GM21723 (cell line): Measurements from ENCODE around the gene HOXA10.

Experiments
- ATAC-seq: cut with Tn5 transposase; IDR thresholded peaks from one replicate; pipeline ENCODE4 v1.9.1; 2021; ENCODE audit warnings: mild to moderate bottlenecking, moderate library complexity; ENCODE audit not compliant: unreplicated experiment

The HOXA10 gene

DNA sequence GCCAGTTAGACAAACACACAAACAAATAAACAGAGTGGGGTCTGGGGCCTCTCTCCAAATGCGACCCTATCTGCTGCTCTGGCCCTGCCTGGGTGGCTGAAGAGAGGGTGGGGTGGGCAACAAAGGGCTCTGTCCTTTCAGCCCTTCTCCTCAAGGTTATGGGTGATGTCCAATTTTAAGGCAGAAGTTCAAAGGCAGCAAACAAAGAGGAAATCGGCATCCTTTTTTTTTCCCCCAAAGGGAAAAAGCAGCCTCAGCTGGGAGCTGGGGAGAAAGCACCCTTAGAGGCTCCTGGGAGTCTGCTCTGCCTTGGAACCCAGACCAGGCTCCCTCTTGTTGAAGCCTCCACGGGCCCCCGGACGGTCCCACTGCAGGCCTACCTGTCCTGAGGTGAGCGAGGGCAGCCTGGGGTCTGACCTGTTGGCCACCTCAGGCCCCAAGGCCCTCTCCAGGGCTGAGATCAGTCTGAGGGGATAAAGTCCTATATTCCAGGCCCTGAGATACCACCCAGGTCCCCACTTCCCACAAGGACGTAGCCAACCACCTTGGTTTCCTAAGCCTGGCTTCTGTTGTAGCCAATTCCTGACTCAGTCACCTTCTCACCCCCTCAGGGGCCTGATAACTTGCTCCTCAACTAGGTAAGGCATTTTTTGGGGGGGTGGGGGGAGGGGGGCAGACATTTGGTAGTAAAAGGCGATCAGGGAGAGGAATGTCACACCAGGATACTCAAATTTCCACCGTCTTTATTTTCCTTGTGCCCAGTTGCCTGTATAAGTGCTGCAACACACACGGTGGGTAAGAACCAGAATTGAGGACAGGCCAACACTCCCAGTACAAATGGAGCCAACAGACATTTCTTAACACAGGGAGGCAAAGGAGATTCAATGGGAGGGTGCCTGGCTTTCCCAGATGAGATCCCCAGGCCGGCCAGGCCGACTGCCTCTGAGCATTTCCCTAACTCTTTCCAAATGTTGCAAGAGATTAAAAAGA lies 6.6 kb upstream of the HOXA10 start:
- no peak for ATAC-seq

DNA sequence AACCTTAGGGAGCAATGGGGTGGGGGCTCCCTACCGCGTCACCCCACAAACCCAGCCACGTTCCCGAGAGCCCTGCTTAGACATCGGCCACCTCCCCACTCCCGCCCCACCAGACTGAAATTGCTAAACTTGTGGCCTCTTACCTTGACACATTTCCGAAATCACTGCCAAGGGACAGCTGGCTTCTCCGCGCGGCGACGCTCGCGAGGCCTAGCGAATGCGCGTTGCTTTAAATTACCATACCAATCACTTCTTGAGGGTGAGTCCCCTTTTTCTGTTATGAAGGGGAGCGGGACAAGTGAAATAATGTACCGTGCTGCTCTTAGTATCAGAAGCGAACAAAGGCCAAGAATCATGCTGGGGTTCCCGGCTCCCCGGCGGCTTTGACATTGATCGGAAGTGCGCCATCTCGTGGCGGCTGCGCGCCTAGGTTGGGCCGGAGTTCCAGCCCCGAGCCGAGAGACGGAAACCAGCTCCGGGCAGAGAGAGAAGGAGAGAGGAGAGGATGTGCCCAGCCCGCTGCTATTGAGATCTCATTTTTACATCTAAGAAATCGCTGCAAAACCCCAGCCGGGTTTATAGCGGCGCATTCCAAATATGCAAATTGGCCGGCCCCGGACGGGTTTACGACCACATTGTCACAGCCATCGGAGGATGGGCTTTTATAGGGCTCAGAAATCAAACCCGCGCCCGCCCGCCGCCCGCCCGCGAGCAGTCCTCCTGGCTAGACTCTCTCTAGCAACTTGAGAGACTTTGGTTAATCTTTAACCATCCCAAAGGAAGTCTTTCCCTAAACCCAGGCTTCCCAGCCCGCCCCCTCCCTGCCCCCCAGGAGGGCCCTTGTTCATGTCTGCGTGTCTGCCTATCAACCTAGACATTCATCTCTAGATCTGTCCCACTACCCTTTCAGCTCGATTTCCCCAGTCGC lies 5.6 kb upstream of the HOXA10 start:
- no peak for ATAC-seq

DNA sequence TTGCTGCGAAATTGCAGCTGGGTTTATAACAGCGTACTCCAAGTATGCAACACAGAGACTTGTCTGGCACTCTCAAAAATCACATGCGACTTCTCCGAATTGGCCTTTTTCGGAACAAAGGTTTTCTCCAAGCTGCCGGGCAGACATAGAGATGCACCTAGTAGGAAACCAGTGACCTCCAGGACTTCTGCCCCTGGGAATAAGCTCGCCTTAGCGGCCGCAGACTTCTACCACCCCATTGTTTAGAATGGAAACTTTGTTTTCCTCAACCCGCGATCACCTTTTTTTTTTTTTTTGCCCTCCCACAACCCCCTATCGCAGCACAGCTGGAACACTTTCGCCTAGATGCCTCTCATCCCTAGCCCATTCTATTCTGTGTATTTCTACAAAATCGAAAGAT lies 4.9 kb upstream of the HOXA10 start:
- ATAC-seq: no peak

DNA sequence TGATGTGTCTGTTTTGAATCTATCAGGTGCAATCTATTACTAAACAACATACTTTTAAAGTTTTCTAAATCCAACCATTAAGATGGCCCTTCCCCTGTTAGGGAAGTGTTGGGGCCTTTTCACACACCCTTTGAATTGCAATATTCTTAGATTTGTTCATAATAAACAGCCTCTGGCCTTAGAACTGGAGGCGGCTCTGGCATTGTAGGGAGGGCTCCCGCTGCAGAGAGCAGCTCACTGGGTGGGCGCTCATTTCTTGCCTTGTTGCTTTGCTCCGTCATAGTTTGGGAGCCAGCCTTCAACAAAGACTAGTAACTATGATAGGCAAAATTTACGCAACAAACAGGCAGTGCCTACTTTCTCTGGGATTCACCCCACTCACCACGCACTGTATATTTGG lies 4.2 kb upstream of the HOXA10 start:
- no peak for ATAC-seq

DNA sequence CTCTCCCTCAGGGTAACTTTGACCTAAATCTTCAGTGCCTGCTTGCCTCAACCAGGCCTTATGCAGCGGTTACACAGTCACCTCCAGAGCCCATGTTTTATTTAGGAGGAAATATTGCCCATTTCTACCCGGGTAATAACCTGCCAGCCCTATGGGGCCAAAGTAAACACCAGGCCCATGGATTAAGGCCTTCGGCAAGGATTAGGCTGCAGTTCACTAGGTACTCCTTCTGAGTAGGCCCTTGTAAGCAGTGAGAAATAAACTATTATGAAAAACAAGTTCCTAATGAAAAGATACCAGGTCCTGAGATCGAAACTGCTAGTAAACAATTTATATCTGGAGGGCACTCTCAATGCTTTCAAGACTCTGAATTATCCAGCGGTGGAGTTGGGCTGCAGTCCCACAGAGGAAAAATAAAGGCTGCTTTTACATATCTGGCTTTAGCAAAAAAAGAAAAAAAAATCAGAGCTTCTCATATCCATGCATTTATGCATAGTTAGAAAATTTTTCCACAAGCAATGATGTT lies 3.7 kb upstream of the HOXA10 start:
- ATAC-seq: no peak

DNA sequence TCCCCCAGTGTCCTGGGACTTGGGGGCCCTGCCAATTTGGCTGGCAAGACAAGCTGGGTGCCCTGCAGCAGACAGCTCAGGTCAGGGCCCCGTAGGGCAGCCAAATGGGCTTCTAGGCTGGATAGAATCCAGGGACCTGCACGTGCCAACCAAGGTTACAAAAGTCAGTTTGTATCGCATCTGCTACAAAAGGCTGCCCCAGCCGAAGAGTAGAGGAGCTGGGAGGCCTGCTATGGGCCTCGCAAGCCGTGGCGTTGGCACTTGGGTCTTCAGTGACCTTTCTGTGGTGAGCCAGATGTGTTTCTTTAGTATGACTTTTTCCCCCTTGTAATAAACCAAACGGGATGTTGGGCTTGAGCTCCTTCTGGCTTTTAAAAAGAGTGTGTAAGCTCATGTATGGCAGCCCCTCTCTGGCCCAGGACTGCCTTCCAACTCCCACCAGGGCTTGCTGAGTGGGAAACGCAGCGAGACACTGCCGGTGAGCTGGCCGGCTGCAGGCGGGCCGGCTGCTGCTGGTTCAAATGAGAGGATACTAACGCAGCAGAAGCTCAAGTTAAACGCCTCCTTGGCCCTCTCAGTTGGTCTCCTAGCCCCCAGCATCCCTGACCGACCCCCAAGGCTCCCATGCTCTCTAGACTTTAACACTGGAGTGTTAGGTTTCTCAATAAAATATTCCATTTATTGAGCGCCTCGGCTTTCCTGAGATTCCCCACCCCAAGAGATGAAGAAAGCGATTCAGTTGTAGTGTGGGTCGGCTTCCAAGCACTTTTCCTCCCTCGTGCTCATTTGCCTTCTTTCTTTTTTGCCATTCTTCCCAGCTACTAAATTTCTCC lies 3.1 kb upstream of the HOXA10 start:
- ATAC-seq: no peak

DNA sequence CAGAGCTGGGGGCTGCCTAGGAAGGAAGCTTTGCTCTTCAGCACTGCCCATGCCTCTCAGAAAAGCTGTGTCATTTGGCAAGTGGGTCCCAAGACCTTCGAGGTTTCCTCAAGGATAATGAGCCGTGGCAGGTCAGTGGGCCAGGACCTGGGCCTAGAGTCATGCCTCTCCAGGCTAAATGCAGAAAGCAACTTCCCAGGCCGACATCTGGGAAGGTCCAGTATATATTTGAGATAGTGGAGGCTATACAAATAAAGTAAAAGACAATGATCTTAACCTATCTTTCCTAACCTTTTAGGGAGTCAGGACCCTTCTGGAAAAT lies 2.4 kb upstream of the HOXA10 start:
- no peak for ATAC-seq

DNA sequence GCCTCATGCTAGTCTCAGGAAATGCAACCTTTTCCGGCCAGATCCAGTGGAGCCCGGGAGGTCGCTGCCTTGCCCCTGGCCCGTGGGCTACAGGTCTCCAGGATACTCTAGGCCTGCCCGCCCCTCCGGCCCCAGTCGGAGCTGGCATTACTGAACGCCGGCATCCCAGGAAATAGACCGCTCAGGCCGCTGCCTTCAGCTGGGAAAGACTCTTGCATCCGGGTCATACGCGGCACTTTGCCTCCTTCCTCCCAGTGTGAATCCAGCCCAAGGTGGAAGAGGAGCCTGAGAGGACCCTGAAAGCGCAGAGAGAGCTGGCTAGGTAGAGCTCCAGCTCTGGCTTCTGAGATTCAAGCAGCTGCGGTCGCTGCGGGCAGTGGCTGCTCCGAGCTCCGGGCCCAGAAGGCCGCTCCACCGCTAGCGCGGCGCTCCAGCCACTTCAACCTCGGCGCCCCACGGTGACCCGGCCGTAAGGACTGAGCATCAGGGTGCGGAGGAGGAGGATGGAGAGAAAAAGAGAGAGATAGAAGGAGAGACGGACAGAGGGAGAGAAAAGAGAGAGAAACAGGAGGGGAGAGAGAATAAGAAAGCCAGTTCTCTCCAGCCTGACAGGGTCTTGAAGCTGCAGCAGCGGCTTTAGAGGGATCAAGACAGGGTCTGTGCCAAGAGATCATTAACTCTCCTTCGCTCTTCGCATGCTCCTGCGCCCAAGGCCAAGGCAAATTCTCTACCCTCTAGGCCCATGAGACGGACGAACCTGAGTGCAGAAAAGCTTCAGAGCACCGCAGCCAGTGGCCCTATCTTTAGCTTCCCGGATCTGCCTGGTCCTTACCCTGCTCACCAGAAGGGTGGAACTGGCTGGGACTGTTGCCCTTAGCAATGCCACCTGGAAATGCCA lies 1.8 kb upstream of the HOXA10 start:
- no peak for ATAC-seq

DNA sequence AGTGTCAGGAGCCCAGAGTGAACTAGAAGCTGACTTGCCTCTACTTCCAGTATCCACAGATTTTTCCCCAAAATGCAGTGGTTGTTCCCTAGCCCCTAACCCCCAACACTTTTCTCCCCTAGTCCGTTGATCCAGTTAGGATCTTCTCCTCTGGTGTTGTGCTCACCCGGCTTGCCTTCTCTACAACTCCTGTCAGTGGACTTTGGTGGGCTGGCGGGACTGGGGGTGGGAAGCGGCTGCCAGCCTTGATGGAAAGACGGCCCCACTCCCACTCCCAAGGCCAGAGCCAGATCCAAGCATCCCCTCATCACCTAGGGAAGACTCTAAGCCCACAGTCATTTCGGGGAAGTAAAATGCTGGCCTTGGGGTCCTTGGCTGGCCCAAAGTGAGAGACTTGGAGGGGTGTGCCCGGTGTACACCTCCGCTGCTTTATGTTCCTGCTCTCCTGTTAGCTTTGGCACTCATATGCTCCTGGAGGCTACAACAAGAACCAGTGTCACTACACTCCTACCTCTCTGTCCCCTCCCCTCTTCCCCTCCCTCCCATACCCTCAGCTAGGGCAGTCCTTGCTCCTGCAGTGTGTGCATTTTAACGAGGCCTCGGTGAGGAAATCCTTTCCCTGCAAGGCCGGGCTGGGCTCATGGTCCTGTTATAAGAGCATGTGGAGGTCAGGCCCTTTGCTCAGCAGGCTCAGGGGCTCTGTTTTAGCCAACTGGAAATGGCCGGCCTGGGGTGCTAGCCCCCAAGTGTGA lies 930 bp upstream of the HOXA10 start:
- no peak for ATAC-seq

DNA sequence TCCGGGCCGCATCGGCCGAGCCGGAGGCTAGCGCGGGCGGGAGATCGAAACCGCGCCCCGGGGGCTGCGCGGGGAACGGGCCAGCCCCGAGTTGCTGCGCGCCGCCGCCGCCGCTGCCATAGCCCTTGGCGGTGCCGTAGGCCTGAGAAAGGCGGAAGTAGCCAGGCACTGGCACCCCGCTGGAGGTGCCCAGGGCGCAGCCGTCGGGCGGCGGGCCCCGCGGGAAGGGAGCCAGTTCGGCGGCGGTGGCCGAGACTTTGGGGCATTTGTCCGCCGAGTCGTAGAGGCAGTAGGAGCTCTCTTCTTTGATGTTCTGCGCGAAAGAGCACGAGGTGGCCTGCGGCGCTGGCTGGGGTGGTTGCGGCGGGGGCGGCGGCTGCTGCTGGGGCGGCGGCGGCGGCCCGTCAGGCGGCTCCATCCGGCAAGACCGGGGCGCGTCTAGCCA lies 587 bp downstream of the HOXA10 start:
- ATAC-seq: no peak

DNA sequence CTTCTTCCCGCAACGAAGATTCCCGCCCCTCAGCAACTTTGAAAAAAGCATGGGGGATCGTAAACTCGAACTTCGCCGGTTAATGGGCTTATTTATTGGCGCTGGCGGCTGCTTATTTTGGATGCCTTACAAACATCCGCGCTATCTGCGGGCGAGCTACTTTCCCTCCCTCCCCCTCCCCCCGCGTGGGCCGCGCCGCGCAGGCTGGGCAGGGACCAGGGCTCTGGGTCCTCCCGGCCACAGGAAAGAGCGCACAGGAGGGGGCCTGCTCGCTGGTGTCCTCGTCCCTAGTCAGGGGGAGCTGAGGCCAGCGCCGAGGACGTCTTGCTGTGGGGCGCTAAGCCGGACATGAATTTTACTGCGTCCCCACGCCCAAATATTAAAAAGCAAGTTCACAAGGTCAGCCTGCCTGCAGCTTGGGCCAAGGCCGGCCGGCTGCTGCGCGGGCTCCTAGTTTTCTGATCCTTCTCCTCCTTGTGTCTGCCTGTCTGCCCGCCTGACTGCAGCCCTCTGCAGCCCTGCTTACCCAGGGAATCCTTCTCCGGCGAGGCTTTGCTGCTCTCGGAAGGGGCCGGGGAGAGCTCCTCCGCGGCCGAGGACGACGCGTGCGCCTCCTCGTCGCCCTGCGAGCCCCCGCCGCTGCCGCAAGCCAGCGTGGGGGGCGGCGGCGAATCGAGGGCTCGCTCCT lies 1.2 kb downstream of the HOXA10 start:
- no peak for ATAC-seq

DNA sequence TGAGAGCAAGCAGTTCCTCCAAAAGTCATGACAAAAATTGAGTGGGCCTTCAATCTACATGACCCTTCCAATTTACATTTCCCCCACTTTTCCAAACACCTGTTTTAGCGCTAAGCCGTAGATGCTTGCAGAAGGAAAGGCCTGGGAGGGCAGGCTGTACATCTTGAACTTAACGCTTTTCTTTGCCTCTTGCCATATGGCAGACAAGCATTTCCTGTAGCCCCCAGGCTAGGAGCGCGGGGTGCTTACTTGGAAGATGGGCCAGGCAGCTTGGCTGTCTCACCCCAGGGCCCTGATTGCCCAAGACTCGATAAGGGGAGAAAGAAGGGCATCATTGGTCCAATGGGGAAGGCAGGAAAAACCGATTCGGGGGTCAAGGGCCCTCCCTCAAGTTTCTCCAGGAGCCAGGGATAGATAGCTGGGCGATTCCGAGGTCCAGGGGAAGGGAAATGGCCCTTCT lies 1.8 kb downstream of the HOXA10 start:
- ATAC-seq: no peak

DNA sequence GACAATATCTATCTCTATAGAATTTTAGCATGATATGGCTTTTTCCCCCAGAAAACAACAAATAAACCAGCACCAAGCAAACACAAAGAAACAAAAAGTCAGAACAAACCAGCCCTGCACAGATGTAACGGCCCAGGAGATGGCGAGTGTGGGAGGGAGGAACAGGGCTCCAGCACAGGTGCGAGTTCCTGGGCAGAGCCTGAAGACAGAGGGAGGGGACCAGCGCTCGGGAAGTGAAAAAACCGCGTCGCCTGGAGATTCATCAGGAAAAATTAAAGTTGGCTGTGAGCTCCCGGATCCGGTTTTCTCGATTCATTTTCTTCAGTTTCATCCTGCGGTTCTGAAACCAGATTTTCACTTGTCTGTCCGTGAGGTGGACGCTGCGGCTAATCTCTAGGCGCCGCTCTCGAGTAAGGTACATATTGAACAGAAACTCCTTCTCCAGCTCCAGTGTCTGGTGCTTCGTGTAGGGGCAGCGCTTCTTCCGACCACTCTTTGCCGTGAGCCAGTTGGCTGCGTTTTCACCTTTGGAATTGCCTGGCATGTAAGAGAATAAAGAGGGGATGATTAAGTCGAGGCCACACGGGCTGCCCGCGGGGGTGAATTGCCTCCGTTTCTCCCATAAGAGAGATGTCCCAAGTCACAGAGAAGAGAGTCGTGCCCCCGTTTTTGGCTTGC lies 2.3 kb downstream of the HOXA10 start:
- ATAC-seq: no peak

DNA sequence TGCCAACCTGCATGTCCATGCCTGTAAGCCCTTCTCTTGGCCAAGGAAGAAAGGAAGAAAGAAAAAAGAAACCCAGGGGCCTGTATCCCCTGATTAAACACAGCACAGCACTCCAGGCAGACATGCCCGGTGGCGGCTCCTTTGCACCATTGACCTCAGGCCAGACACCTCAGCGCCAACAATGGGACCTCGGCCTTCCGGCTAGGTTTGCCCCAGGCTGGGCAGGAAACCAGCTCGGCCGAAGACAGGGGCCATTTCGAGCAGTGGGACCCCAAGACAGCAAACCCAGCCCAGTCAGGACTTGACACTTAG lies 2.8 kb downstream of the HOXA10 start:
- no peak for ATAC-seq

DNA sequence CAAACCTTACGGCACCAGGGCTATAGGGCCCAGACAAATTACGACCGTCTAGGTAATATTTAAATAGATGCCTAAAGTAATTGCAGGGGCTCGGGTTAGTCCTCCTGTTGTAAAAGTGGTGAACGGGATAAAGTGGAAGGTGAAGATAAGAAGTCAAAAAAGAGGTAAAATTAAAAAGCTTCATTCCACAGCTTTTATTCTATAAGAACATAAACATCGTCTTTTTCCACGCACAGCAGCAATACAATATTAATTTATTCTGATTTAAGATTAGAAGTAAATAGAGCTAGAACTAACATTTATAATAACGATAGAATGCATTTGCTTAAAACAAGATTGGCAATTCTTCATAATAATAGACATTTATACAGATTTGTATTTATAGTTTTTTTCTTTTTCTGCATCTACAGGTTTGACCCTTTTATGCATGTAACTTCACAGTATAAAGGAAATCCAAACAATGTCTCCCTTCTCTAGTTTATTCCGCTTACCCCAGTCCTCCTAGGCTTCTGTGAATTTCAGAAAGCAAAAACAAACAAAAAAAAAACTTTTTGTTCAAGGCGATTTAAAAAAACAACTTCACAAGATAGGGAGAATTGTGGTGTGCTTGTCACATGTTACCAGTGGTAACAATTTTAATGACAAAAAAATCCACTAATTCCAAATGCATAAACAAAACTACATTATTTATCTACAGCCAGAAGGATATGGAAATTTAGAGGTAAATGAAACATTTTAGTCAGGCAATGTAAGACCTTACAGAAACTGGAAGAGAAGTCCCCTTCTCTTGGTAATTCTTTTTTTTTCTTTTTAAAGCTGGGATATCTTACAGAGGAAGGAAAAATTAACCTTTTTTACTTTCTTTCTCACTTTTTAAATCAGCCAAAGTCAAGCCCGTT lies 3.4 kb downstream of the HOXA10 start:
- no peak for ATAC-seq

DNA sequence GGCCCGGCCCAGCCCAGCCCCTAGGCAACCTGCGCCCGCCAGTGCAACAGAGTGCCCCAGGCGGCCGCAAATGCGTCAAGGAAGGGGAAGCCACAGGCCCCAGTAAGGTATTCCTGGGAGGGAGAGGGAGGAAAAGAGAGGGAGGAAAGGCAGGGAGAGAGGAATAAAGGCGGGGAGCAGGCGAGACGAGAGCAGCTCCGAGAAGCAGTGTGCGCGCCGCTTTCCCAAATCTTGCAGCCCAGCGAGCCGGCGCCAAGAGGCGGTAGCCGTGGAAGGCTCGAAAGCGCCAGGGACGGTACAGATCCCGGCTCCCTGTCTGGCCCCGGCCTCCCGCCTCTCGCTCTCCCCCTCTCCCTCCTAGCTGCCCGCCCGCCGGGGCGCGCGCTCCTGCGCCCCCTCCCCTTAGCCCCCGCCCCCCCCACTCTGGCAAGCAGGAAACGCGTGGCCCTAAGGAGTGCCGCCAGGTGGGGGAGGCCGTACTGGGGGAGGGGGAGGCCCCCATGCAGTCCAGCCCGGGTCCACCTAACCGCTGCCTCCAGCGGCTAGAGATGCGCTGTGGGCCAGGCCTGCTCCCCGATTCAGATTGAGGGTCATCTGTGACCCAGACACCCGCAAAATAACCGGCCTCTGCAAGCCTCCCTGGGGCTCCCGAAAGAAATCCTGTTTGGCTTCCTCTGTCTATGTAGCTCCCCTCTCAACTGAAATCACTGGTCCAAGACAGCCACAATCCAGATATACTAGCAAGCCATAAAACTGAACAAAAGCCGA lies 4.3 kb downstream of the HOXA10 start:
- ATAC-seq: no peak
